Measurements from ENCODE around the gene MAPK14.
"Not testable (repeated sequence)": the region's sequence is repeated elsewhere in the genome, so short reads cannot be mapped to it uniquely, and the experiment has no call there.

The MAPK14 gene

DNA sequence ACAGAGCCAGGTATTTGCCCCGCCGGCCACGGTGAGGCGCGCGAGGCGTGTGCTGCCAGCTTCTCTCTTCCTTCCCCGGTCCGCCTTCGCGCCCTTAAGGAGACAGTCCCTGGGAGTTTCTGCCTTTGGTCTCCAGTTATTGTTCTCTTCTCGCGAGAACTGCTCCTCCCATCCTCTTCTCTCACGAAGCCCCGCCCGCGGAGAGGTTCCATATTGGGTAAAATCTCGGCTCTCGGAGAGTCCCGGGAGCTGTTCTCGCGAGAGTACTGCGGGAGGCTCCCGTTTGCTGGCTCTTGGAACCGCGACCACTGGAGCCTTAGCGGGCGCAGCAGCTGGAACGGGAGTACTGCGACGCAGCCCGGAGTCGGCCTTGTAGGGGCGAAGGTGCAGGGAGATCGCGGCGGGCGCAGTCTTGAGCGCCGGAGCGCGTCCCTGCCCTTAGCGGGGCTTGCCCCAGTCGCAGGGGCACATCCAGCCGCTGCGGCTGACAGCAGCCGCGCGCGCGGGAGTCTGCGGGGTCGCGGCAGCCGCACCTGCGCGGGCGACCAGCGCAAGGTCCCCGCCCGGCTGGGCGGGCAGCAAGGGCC lies at the start of gene MAPK14:
Gene MAPK14, plus strand, starts transcription at position 308 of the 587 bp plus-strand sequence. CDS start 350 bp downstream, outside the sequence.
- DNase-seq (ENCODE audit: low read depth in 2 of 2) = peak; percentile 100

DNA sequence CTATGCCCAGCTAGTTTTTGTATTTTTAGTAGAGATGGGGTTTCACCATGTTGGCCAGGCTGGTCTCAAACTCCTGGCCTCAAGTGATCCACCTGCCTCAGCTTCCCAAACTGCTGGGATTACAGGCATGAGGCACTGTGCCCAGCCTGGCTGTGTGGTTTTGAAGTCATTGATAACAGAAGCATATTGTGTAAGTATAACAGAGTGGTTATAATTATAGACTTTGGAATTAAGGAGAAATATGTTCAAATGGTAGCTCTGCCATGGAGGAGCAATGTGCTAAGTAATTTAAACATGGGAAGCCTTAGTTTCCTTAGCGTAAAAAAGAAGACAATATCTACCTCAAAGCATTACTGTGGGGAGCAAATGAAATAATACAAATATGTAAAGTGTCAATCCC lies 47.5 kb upstream of the MAPK14 start:
- DNase-seq (ENCODE audit: low read depth in 2 of 2) = not testable (repeated sequence)

DNA sequence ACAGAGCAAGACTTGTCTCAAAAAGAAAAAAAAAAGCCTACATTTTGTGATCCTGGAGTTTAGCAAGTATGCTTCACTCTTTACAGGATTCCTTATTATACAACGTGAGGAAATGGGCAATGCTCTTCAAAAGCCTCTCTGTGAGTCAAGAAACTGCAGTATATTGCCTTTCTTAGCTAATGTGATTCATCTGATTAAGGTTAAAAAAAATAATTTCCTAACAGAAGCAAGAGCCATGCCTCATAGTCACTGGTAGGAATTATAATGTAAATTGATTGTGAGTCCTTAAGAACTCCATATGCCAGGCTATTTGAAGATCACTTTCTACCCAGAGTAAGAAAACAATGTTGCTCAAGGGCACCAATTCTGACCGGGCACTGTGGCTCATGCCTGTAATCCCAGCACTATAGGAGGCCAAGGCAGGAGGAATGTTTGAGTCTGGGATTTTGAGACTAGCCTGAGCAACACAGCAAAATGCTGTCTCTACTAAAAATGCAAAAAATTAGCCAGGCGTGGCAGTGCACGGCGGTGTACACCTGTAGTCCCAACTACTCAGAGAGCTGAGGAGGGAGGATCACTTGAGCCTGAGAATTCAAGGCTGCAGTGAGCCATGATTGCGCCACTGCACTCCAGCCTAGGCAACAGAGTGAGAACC lies 46.5 kb upstream of the MAPK14 start:
- no peak for DNase-seq (ENCODE audit: low read depth in 2 of 2)

DNA sequence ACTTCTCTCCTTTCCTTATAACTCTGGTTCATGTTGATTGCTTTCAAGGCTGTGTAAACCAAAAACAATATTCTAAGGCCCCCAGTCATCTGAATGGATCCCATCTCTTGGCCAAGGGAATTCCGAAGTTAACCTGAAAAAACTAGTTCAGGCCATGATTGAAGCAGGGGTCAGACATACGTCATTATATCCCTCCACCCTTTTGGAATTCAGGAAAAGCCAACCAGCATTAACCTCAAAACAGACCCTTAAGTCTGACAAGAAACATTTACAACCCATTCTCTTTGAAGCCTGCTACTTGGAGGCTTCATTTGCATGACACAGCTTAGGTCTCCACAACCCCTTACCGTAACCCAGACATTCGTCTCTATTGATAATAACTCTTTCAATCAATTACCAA lies 42.9 kb upstream of the MAPK14 start:
- DNase-seq (ENCODE audit: low read depth in 2 of 2) = no peak

DNA sequence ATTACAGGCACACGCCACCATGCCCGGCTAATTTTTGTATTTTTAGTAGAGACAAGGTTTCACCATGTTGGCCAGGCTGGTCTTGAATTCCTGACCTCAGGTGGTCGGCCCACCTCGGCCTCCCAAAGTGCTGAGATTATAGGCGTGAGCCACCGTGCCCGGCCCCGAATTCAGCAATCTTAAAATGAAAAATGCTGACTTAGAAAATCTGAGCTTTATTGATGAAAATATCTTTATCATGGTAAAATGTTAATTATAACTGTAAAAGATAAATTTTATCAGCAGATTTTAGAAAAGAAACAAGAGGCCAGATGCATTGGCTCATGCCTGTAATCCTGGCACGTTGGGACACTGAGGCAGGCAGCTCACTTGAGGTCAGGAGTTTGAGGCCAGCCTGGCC lies 39.6 kb upstream of the MAPK14 start:
- DNase-seq (ENCODE audit: low read depth in 2 of 2) = not testable (repeated sequence)

DNA sequence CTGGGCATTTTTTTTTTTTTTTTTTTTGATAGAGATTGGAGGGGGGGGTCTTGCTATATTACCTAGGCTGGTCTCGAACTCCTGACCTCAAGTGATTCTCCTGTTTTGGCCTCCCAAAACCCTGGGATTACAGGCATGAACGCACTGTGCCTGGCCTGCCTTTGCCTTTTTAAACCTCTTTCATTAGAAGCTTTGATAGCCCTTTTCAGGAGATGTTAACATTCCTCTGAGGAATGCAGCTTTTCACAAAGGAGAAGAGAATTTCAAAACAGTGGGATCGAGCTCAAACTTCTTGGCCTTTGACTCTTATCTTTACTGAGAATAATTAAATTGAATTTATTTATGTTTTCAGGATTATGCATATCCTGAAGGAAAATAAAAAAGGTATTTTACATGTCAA lies 34.5 kb upstream of the MAPK14 start:
- no peak for DNase-seq (ENCODE audit: low read depth in 2 of 2)

DNA sequence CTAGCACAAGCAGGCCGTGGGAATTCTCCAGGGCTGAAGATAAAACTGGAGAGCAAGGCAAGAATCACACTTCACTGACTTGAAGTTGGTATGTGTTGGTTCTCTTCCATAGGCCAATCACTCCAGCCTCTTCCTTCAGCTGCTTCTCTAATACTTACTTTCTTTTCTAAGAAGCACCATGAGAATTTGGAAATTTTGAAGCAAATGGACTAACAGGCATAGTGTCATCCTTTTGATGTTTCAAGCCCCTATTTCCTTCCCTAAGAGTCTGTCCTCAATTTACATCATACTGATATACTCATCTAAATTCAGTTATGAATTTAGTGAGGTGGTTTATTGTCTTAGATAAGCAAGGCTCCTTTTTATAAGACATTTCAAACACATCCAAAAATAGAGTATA lies 27.2 kb upstream of the MAPK14 start:
- no peak for DNase-seq (ENCODE audit: low read depth in 2 of 2)

DNA sequence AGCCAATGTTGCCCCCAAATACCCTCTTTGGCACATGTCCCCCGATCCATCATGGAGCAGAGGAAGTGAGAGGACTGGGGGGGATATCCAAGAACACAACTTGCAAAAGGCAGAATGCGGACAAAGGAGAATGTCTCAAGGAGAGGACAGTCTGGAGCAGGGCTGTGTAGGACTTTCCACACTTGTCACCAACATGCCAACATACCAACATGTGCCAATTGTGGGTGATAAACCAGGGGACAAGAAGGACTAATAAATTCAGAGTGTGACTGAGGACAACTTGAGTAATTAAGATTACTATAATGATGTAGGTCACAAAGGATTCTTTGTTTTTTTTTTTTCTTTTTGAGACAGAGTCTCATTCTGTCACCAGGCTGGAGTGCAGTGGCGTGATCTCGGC lies 11.9 kb upstream of the MAPK14 start:
- no peak for DNase-seq (ENCODE audit: low read depth in 2 of 2)

DNA sequence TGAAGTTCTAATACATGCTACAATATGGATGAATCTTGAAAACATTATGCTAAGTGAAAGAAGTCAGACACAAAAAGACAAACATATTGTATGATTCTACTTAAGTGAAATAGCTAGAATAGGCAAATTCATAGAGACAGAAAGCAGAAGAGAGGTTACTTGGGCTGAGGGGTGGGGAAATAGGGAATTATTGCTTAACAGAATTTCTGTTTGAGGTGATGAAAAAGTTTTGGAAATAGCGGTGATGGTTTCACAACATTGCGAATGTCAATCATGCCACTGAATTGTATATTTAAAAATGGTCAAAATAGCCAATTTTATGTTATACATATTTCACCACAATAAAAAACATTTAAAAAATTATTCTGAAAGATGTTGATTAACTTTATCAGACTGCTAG lies 9.3 kb upstream of the MAPK14 start:
- no peak for DNase-seq (ENCODE audit: low read depth in 2 of 2)

DNA sequence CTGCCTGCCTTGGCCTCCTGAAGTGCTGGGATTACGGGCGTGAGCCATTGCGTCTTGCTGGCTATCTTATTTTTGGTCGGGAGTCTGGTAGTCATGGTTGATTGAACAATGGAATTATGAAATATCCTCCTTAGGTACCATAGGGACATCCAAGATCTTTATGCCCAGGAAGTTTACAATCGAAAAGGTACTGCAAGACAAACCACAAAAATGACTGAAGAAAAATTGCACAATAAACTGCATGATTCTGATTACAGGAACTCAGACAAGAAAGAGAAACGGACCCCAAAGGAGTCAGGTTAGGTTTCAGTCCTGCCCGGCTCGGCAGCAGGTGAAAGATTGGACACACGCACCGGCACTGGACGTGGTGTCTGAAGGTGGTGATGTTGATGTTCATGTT lies 8.4 kb upstream of the MAPK14 start:
- DNase-seq (ENCODE audit: low read depth in 2 of 2) = no peak

DNA sequence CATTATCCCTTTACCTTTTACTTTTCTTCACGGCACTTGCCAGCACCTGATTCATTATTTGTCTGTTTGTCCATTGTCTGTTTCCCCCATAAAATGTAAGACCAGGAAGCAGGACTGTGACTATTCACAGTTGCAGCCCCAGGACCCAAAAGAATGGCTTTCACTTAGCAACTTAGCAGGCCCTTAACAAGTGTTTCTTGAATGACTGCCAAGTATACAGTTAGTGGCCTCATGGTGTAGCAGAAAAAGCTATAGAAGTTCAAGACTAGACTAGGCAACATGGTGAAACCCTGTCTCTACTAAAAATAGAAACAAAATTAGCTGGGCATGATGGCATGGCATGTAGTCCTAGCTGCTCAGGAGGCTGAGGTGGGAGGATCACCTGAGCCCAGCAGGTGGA lies 7.5 kb upstream of the MAPK14 start:
- DNase-seq (ENCODE audit: low read depth in 2 of 2) = no peak

DNA sequence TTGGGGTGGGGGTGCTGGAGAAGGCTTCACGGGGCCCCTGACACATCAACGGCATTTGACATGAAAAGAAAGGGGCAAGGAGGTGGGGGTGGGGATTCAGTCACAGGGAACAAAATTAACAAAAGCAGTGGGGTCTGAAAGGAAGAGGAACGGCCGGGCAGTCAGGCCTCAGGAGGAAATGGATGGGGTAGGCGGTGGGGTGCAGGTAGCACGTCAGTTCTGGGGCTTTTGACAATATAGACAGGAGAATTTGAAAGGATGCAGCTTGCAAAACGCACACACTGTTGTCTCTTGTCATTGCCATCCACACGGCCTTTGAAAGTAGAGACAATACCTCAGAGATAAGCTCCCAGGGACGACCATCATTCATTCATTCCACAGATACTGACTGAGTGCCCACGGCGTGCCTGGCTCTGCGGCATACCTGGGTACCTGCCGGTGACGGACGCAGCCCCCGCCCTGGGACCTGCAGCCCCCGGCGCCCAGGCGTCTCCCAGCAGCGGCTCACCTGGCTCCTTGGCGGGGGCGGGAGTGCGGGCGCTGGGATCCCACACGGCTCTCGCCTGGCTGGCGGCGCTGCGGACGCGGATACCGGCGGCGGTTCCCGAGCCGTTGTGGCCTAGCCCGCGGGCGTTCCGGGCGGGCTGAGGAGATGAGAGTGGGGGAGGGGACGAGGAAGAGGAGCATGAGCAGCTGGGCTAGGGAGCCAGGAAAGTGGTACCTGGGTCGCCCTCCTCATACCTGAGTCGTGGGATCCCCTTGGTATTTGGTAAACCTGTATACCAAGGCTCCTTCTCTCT lies 3.4 kb upstream of the MAPK14 start, which contains the start of gene SLC26A8:
Gene SLC26A8, minus strand, starts transcription at position 646 of the 800 bp plus-strand sequence. CDS start 4,934 bp downstream, outside the sequence.
- no peak for DNase-seq (ENCODE audit: low read depth in 2 of 2)

DNA sequence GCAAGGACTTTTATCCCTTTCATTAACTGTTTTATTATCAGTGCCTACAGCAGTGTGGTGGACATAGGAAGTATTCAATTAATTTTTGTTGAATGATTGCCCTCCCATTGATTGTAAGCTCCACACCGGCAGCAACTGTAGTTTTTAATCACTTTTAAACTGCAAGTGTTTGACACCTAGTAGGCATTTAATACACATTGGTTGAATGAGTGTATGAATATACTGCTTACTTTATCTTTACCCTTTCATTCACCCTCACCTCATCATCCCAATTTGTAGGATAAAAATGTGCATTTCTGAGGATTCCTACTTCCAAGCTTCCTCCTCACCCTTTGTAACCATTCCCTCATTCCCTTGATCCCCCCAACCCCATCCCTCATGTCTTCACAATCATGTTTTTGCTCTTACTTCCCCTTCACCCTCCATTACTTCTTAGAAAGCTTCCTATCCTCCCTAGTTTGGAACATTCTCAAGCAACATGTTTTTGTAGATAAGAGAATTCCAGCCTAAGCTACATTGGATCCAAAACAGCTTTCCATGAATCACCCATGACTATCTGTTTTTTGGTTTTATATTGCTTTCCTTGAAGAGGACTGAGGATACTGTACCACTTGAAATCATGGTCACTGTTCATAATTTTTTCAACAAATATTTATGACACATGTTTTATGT lies 2.2 kb upstream of the MAPK14 start:
- no peak for DNase-seq (ENCODE audit: low read depth in 2 of 2)

DNA sequence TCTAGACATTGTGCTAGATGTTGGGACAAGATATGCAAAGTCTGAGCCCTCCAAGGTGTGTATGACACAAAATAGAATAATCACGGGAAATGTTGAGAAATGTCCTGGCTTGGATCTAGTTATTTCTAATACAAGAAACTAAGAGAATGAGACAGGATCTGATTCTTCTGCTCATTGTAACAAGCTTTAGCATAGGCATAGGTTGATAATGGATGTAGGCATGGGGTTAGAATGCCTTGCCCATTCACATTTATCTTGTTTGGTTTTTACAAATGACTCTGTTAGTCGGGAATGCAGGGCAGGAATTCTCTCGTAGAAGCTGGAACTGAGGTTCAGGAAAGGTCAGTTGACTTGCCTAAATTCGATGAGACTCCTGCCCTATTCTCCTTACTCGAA lies 1.7 kb upstream of the MAPK14 start:
- DNase-seq (ENCODE audit: low read depth in 2 of 2) = no peak

DNA sequence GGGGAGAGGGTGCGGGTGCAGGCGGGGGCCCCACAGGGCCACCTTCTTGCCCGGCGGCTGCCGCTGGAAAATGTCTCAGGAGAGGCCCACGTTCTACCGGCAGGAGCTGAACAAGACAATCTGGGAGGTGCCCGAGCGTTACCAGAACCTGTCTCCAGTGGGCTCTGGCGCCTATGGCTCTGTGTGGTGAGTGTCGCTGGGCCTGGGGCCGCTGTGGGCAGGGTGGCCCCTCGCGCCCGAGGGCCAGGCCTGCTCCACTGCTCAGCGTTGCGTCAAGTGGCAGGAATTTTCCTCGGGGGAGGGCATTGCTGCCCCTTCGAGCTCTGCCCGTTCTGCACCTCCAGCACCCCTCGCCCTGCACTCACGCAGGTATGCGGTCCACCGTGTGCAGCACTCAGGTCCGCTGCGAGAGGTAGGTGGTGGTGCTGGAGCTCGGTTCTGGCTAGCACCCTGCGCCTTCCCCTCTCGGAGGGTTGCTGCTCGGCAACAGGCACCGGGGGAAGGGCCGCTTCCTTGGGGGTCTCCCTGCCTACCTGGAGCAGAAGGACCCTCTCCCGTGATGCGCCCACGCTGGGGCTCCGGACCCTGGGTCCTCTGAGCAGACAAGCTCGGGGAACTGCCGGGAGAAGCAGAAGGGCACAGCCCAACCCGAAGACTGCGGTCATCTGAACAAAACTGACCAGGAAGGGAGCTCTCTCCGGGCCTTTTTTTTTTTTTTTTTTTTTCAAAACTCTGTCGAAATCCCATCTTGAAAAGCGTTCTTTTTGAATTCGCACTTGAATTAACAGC lies 674 bp downstream of the MAPK14 start:
- DNase-seq (ENCODE audit: low read depth in 2 of 2) = no peak

DNA sequence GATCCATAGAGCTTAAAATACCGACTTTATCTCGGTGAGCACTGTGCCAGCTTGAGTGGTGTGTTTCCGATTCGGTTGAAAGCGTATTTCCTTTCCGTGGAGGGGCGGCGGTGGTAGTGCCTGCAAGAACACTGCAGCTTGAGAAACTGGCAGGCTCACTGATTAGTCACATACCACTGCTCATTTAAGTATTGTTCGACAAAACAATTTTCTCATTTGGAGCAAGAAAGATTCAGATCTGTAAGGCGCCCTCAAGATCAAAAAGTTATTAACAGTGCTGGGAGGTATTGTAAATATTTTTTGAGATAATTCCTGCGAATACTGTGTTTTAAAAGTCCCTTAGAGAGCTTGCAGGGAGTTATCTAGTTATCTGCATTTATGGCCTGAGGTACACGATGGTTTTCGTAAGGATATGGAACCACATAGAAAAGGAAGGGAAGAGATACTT lies 1.3 kb downstream of the MAPK14 start:
- peak in 1 of 2 experiments; percentile 24 for DNase-seq (ENCODE audit: low read depth in 2 of 2)

DNA sequence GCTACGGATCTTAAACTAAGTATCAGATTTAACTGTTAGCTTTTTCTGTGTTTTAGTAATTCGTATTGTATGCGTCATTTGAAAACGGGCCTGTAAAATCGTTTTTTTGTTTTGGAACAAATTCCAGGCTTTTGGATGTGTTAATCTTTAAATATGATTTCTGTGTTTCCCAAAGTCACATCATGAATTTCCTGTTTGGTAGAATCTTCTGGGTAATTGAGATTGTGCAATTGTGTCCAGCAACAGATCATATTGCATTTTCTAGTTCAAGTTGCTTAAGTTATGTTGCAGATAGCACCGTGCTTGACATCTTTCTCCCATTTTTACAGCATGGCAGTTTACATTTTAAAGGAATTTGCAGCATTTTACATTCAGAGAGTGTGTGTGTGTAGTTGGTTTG lies 1.9 kb downstream of the MAPK14 start:
- peak; percentile 49 to 54 for DNase-seq (ENCODE audit: low read depth in 2 of 2)

DNA sequence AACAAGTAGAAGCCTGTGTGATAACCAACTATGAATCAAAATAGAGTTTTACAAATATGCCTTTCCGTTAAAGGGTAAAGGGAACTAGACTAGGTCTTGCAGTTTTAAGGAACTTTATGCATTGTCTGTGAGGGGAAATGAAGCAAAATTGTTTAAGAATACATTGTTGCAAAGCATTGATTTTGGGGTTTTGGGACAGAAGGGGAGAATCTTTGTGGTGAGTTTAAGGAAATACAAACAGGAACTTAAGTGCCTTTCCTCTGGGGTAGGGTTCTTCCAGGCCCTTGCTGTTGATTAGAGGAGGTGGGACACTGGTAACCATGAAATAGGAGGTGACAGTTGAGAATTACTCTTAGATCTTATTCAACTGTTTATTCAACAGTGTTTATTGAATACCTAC lies 4.7 kb downstream of the MAPK14 start:
- no peak for DNase-seq (ENCODE audit: low read depth in 2 of 2)

DNA sequence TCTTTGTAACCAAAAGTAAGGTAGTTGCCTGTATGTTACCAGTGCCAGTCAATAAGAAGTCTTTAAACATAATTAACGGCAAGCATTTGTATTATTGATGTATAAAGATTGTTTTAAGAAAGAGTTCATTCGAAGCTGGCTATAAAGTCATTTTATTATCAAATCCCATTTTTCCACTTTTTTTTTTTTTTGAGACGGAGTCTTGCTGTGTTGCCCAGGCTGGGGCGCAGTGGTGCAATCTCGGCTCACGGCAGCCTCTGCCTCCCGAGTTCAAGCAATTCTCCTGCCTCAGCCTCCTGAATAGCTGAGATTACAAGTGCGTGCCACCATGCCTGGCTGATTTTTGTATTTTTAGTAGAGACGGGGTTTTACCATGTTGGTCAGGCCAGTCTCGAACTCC lies 5.5 kb downstream of the MAPK14 start:
- DNase-seq (ENCODE audit: low read depth in 2 of 2) = not testable (repeated sequence)

DNA sequence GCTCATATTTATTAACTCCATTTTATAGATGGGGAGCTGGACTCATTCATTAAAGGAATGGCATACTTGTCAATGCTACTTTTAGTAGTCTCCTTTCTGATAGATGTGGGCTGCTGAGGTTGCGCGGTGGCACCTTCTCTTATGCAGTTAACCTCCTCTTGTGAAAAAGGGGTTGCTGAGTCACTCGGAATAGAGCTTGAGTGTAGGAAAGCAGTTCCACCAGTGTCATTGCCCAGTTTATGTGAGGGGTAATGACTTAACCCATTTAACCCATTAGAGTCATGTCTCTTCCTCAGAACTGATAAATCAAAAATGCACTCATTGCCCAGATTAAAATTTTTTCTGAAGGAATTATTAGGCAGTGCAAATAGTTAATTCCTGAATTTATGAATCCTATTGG lies 6.3 kb downstream of the MAPK14 start:
- DNase-seq (ENCODE audit: low read depth in 2 of 2) = no peak

DNA sequence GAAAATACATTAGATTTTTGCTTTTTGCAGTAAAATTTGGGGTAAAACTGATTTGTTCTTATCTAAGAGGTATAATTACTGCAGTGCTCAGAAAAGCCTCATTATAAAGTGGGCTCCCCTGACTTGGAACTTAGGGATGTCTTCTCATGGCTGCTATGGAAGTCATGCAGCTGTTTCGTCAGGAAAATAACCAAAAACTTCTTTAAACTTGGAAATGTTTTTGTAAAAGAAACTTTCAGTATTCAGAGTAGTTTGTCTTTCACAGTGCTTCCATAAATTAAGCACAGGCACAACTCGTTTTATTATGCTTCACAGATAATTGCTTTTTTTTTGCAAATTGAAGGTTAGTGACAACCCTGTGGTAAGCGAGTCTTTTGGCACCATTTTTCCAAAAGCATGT lies 6.8 kb downstream of the MAPK14 start:
- no peak for DNase-seq (ENCODE audit: low read depth in 2 of 2)
